ENCODE measurements around the gene CAGE1. TPM values are rescaled to one million over a fixed set of nuclear protein-coding genes. Genes with fewer than 3 reads are reported as not detected.
"Not testable (repeated sequence)": the region's sequence is repeated elsewhere in the genome, so short reads cannot be mapped to it uniquely, and the experiment has no call there.

The CAGE1 gene
- total RNA-seq, 1 donor from 2014 or later = 0.11 TPM

- DNase-seq (ENCODE audit: missing footprints); ATAC-seq; intact Hi-C loops (cut with DNase I): not testable (repeated sequence)
Observed at GRCh38 chr6:7344773-7345450, 44.6 kb downstream of the CAGE1 start.

- no peak for DNase-seq (ENCODE audit: missing footprints)
- intact Hi-C loops (cut with DNase I) = no loop called here
- ATAC-seq = no peak
Observed at GRCh38 chr6:7343546-7344475, 45.7 kb downstream of the CAGE1 start.

- intact Hi-C loops (cut with DNase I) = no loop called here
- peak; percentile 81 for ATAC-seq
- DNase-seq (ENCODE audit: missing footprints) = no peak
Observed at GRCh38 chr6:7341989-7342742, 47.4 kb downstream of the CAGE1 start.

- DNase-seq (ENCODE audit: missing footprints) (no peak), ATAC-seq (no peak)
- intact Hi-C loops (cut with DNase I) = no loop called here
Observed at GRCh38 chr6:7341271-7341670, 48.3 kb downstream of the CAGE1 start.

GRCh38 chr6:7339007-7339732 is 50.4 kb downstream of the CAGE1 start:
- intact Hi-C loops (cut with DNase I); DNase-seq (ENCODE audit: missing footprints); ATAC-seq: not testable (repeated sequence)

- DNase-seq (ENCODE audit: missing footprints) (no peak), ATAC-seq (no peak)
- intact Hi-C loops (cut with DNase I) = no loop called here
Observed at GRCh38 chr6:7338031-7338430, 51.5 kb downstream of the CAGE1 start.

GRCh38 chr6:7335519-7335918 is 54.0 kb downstream of the CAGE1 start:
- DNase-seq (ENCODE audit: missing footprints) (no peak), ATAC-seq (no peak)
- intact Hi-C loops (cut with DNase I) = no loop called here

- DNase-seq (ENCODE audit: missing footprints) (no peak), ATAC-seq (no peak)
- intact Hi-C loops (cut with DNase I) = no loop called here
Observed at GRCh38 chr6:7334685-7335084, 54.9 kb downstream of the CAGE1 start.

GRCh38 chr6:7332090-7332745 is 57.3 kb downstream of the CAGE1 start:
- DNase-seq (ENCODE audit: missing footprints) (no peak), ATAC-seq (no peak)
- intact Hi-C loops (cut with DNase I) = no loop called here

- intact Hi-C loops (cut with DNase I) = no loop called here
- ATAC-seq = no peak
- no peak for DNase-seq (ENCODE audit: missing footprints)
Observed at GRCh38 chr6:7331452-7331851, 58.1 kb downstream of the CAGE1 start.

- ATAC-seq (no peak), DNase-seq (ENCODE audit: missing footprints) (no peak)
- intact Hi-C loops (cut with DNase I) = no loop called here
Observed at GRCh38 chr6:7328243-7328642, 61.3 kb downstream of the CAGE1 start.

GRCh38 chr6:7325750-7326149 is 63.8 kb downstream of the CAGE1 start:
- intact Hi-C loops (cut with DNase I) = no loop called here

GRCh38 chr6:7324520-7324919 is 65.0 kb downstream of the CAGE1 start:
- intact Hi-C loops (cut with DNase I) = no loop called here
- DNase-seq (ENCODE audit: missing footprints) = no peak
- peak; percentile 80 for ATAC-seq

More at GRCh38 chr6:7325750-7326149, 63.8 kb downstream of the CAGE1 start:
- ATAC-seq (no peak), DNase-seq (ENCODE audit: missing footprints) (no peak)

- ATAC-seq (no peak), DNase-seq (ENCODE audit: missing footprints) (no peak)
- intact Hi-C loops (cut with DNase I) = no loop called here
Observed at GRCh38 chr6:7323074-7323473, 66.5 kb downstream of the CAGE1 start.

- intact Hi-C loops (cut with DNase I); ATAC-seq; DNase-seq (ENCODE audit: missing footprints): not testable (repeated sequence)
Observed at GRCh38 chr6:7321866-7322265, 67.7 kb downstream of the CAGE1 start.

- intact Hi-C loops (cut with DNase I); ATAC-seq: not testable (repeated sequence)
Observed at GRCh38 chr6:7319406-7319805, 70.1 kb downstream of the CAGE1 start.

GRCh38 chr6:7317538-7317937 is 72.0 kb downstream of the CAGE1 start:
- no peak for ATAC-seq
- no peak for DNase-seq (ENCODE audit: missing footprints)
- intact Hi-C loops (cut with DNase I) = no loop called here

More at GRCh38 chr6:7319406-7319805, 70.1 kb downstream of the CAGE1 start:
- DNase-seq (ENCODE audit: missing footprints) = not testable (repeated sequence)
